ENCODE results near the gene CRAMP1. TPM values are rescaled to one million over a fixed set of nuclear protein-coding genes. Genes with fewer than 3 reads are reported as not detected.

CRAMP1 gene
- total RNA-seq, 1 experiment from 2014 or later: 28.8 TPM

- Histone ChIP-seq H3K27ac (ENCODE audit: low read length) (no peak overlapping the region), H3K36me3 (ENCODE audit: control insufficient read depth, insufficient read depth, low read length) (no peaks in the 10 kb centered on the region), H3K4me1 (ENCODE audit: control insufficient read depth, insufficient read depth, low read length) (peaks cover 6% of the 10 kb centered on the region), H3K4me3 (ENCODE audit: low read depth in 2 of 2, low read length in 2 of 2) (no peak overlapping the region), H3K9me3 (ENCODE audit: control insufficient read depth, insufficient read depth, low read depth, low read length) (no peaks in the 10 kb centered on the region), H3K27me3 (ENCODE audit: control insufficient read depth, insufficient read depth, low read length) (no peaks in the 10 kb centered on the region)
- in situ Hi-C loops (cut with HindIII; ENCODE audit: low pct_unique_long_range_greater_than_20kb, low sequenced_read_pairs): no loop called here
- BruUV-seq (replicated peaks): no TSS peak
- intact Hi-C loops (cut with micrococcal nuclease; ENCODE audit: unreplicated experiment): no loop called here
- no peak for ATAC-seq
- POLR2A ChIA-PET: no interaction called here
- TF ChIP-seq POLR2AphosphoS5 (IDR thresholded peaks at IDR 0.05; ENCODE audit: low read depth, low read length): no peak
- TF ChIP-seq REST (IDR thresholded peaks at IDR 0.05; ENCODE audit: insufficient read depth in 1 of 2, low read depth in 2 of 2, low read length in 1 of 2): no peak
- no peak for TF ChIP-seq TCF7L2 (IDR thresholded peaks at IDR 0.05; ENCODE audit: low read depth, low read length)
- TF ChIP-seq CTCF (IDR thresholded peaks at IDR 0.05): no peak
- TF ChIP-seq SIN3A (IDR thresholded peaks at IDR 0.05; ENCODE audit: borderline replicate concordance, insufficient read depth, low read depth, low read length): no peak
- CTCF ChIA-PET: no interaction called here
- DNase-seq (ENCODE audit: low read depth, low spot score): no peak
Observed at GRCh38 chr16:1607971-1608370, 4.2 kb upstream of the CRAMP1 start.

GRCh38 chr16:1610071-1610898 lies 1.9 kb upstream of the CRAMP1 start:
- Histone ChIP-seq H3K4me1 (ENCODE audit: control insufficient read depth, insufficient read depth, low read length) (peaks cover 10% of the 10 kb centered on the region), H3K4me3 (ENCODE audit: low read depth in 2 of 2, low read length in 2 of 2) (peak overlapping the region; percentile 76 to 88), H3K9me3 (ENCODE audit: control insufficient read depth, insufficient read depth, low read depth, low read length) (no peaks in the 10 kb centered on the region), H3K27ac (ENCODE audit: low read length) (peak overlapping the region; percentile 84), H3K27me3 (ENCODE audit: control insufficient read depth, insufficient read depth, low read length) (no peaks in the 10 kb centered on the region), H3K36me3 (ENCODE audit: control insufficient read depth, insufficient read depth, low read length) (no peaks in the 10 kb centered on the region)
- in situ Hi-C loops (cut with HindIII; ENCODE audit: low pct_unique_long_range_greater_than_20kb, low sequenced_read_pairs) (no loop called here), intact Hi-C loops (cut with micrococcal nuclease; ENCODE audit: unreplicated experiment) (no loop called here)
- DNase-seq (ENCODE audit: low read depth, low spot score) (peak; percentile 54), ATAC-seq (peak; percentile 81)
- CTCF ChIA-PET: no interaction called here
- BruUV-seq (replicated peaks): no TSS peak
- POLR2A ChIA-PET: interaction anchor here (0.6 kb wide), 3 partner anchors 44 to 347 kb away, joined by 3 to 7 read pairs (median 3); no protein-coding TSS in a partner anchor
- TF ChIP-seq REST (IDR thresholded peaks at IDR 0.05; ENCODE audit: insufficient read depth in 1 of 2, low read depth in 2 of 2, low read length in 1 of 2) (0 out of 4 replicates have a peak, but pooled peaks of 1 of the 2 experiments have one; percentile 7), SIN3A (IDR thresholded peaks at IDR 0.05; ENCODE audit: borderline replicate concordance, insufficient read depth, low read depth, low read length) (no peak), TCF7L2 (IDR thresholded peaks at IDR 0.05; ENCODE audit: low read depth, low read length) (no peak; the same call in 1 of the 2 replicates), CTCF (IDR thresholded peaks at IDR 0.05) (no peak), POLR2AphosphoS5 (IDR thresholded peaks at IDR 0.05; ENCODE audit: low read depth, low read length) (peak; percentile 33; the same call in 1 of the 2 replicates)
